GM23248 (cell line): ENCODE measurements around the gene TBC1D22A. TPM values are rescaled to one million over a fixed set of nuclear protein-coding genes. Genes with fewer than 3 reads are reported as not detected.
A peak's percentile ranks its signal among the peaks of the same experiment; 100 is the strongest.

ENCODE experiments used
- DNase-seq: peaks from one replicate; pipeline ENCODE4 v3.0.0-alpha.2; 2015
- H2AFZ ChIP-seq: fragments of 200-600 bp; sonication (generic); 2 replicates; pipeline ENCODE4 v1.6.1; 2016; ENCODE audit warnings: antibody characterized with exemption
- H3F3A ChIP-seq: fragments of 200-600 bp; sonication (generic); 2 replicates; pipeline ENCODE4 v1.6.1; 2016; ENCODE audit warnings: mild to moderate bottlenecking, antibody characterized with exemption, mixed run types; ENCODE audit not compliant: insufficient read depth
- H3K27ac ChIP-seq: fragments of 200-600 bp; sonication (generic); 2 replicates; pipeline ENCODE4 v1.5.1; 2016; ENCODE audit warnings: mild to moderate bottlenecking
- H3K27me3 ChIP-seq: fragments of 200-600 bp; sonication (generic); replicated peaks from 2 replicates; pipeline ENCODE4 v1.6.1; 2016; ENCODE audit warnings: mild to moderate bottlenecking; ENCODE audit not compliant: insufficient read depth
- H3K36me3 ChIP-seq: fragments of 200-600 bp; sonication (generic); 2 replicates; pipeline ENCODE4 v1.6.1; 2016; ENCODE audit warnings: low read depth, mild to moderate bottlenecking
- H3K4me1 ChIP-seq: fragments of 200-600 bp; sonication (generic); 2 replicates; pipeline ENCODE4 v1.6.1; 2016; ENCODE audit warnings: mild to moderate bottlenecking; ENCODE audit not compliant: insufficient read depth
- H3K4me2 ChIP-seq: fragments of 200-600 bp; sonication (generic); one replicate; pipeline ENCODE4 v1.6.1; 2016; ENCODE audit warnings: mild to moderate bottlenecking; ENCODE audit not compliant: unreplicated experiment
- H3K4me3 ChIP-seq: fragments of 200-600 bp; sonication (generic); 2 replicates; pipeline ENCODE4 v1.5.1; 2016; ENCODE audit warnings: mild to moderate bottlenecking
- H3K79me2 ChIP-seq: fragments of 200-600 bp; sonication (generic); 2 replicates; pipeline ENCODE4 v1.6.1; 2016; ENCODE audit warnings: mild to moderate bottlenecking; ENCODE audit not compliant: insufficient read depth
- H3K9ac ChIP-seq: fragments of 200-600 bp; sonication (generic); 2 replicates; pipeline ENCODE4 v1.6.1; 2016; ENCODE audit warnings: mild to moderate bottlenecking
- H3K9me2 ChIP-seq: fragments of 200-600 bp; sonication (generic); 2 replicates; pipeline ENCODE4 v1.6.1; 2016; ENCODE audit warnings: mixed run types, mild to moderate bottlenecking, moderate library complexity; ENCODE audit not compliant: insufficient read depth
- H3K9me3 ChIP-seq: fragments of 200-600 bp; sonication (generic); one replicate; pipeline ENCODE4 v1.6.1; 2017; ENCODE audit warnings: low read depth
- H4K20me1 ChIP-seq: fragments of 200-600 bp; sonication (generic); 2 replicates; pipeline ENCODE4 v1.6.0; 2016; ENCODE audit not compliant: insufficient read depth
- EZH2 ChIP-seq: fragments of 200-600 bp; sonication (generic); IDR thresholded peaks from 2 replicates; pipeline ENCODE4 v1.6.1; 2018; ENCODE audit warnings: antibody characterized with exemption, mild to moderate bottlenecking; ENCODE audit not compliant: insufficient read depth, poor library complexity, severe bottlenecking
- EZH2phosphoT487 ChIP-seq: fragments of 200-600 bp; sonication (generic); IDR thresholded peaks from 2 replicates; pipeline ENCODE4 v1.6.1; 2018; ENCODE audit warnings: antibody characterized with exemption, moderate library complexity, mild to moderate bottlenecking, low read depth; ENCODE audit not compliant: insufficient read depth
- WGBS, 2 experiments: methylation state at CpG; one replicate each; pipeline ENCODE4 v1.1.6; 2015 to 2017; ENCODE audit warnings: low lambda C conversion rate in 2 of 2, low coverage in 1 of 2; ENCODE audit errors: missing lambda C conversion rate in 2 of 2; 5-methylcytosine and 5-hydroxymethylcytosine counted together
- in situ Hi-C: fragments of 300-500 bp; cut with MboI; formaldehyde crosslinking; loops from 2 replicates; pipeline ENCODE4 v1.15.0; 2020
- polyA plus RNA-seq: library from polyadenylated mRNA; unstranded; fragments of >200 nt; fragmentation: Nextera tagmentation; extraction: Ambion mirVana; gene quantifications from 2 replicates; pipeline ENCODE4 v1.2.1, GENCODE V29; 2016
- total RNA-seq: library from RNA; depleted of rRNA; stranded (reverse); fragments of >200 nt; shearing (Covaris generic); gene quantifications from 2 replicates; pipeline ENCODE4 v1.2.3, GENCODE V29; 2014

The TBC1D22A gene
- total and polyA plus RNA-seq, 2 experiments from 2014 or later: 12.3 to 16.9 TPM

GRCh38 chr22:47132428-47132825 lies 370.0 kb downstream of the TBC1D22A start:
- no peaks in the 10 kb centered on the region for H3F3A ChIP-seq
- H3K4me3 ChIP-seq: no peak overlapping the region
- no peaks in the 10 kb centered on the region for H3K27me3 ChIP-seq
- in situ Hi-C loops: no loop called here
- H3K79me2 ChIP-seq: no peaks in the 10 kb centered on the region
- no peak overlapping the region for H3K4me2 ChIP-seq
- TF ChIP-seq EZH2 (no peak), EZH2phosphoT487 (no peak)
- no peaks in the 10 kb centered on the region for H3K4me1 ChIP-seq
- WGBS, 2 experiments: 84% methylated on average over 13 of the region's 13 CpGs
- no peaks in the 10 kb centered on the region for H3K9me3 ChIP-seq
- H3K27ac ChIP-seq: no peak overlapping the region
- no peaks in the 10 kb centered on the region for H3K9me2 ChIP-seq
- H4K20me1 ChIP-seq: no peaks in the 10 kb centered on the region
- no peak for DNase-seq
- H3K9ac ChIP-seq: no peak overlapping the region
- H3K36me3 ChIP-seq: no peaks in the 10 kb centered on the region
- H2AFZ ChIP-seq: no peak overlapping the region

DNA sequence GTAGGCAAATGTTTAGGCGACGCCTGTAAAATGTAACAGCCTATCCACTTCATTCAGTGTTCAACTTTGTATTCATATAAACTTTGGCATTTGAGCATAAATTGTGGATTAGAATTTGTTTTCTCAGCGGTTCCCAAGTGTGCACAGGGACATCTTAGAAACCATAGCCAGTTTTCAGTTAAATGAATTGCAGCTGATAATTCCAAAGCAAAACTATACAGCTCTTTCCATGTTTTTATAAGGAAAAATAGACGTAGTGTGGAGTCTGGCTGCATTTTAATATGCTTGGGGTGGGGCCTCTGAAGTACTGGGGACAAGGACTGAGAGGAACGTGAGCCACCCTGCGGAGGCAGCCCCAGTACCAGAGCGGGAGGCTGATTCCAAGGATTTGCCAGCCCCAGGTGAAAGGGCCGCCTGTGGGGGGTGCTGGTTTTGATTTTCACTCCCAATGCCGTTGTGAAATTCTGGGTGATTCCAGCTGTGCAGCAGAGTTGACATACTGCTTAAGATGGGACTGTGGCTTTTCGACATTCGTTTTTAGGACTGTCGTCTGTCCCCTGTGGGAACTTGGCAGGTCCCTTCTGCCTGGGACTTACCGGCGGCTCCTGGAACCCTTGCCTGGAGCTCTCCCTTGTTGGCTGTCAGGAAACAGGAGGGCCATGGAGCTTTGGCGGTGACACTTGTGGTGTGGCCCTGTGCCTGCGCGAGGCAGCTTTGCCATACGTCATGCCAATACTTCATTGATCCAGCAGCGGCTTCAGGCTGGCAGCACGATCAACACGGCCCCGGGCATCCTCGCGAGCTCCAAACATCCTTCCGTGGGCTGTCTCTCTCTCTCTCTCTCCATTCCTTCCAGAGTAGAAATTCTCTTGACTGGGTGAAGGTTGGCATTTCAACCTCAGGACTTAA lies 370.9 kb downstream of the TBC1D22A start:
- Histone ChIP-seq H3K4me2 (no peak overlapping the region), H3K27ac (no peak overlapping the region), H3K9me3 (no peaks in the 10 kb centered on the region), H3K4me3 (no peak overlapping the region), H3K36me3 (no peaks in the 10 kb centered on the region), H3K79me2 (no peaks in the 10 kb centered on the region), H3K27me3 (no peaks in the 10 kb centered on the region), H2AFZ (no peak overlapping the region), H3K4me1 (no peaks in the 10 kb centered on the region), H3K9ac (no peak overlapping the region), H3K9me2 (no peaks in the 10 kb centered on the region), H4K20me1 (no peaks in the 10 kb centered on the region), H3F3A (no peaks in the 10 kb centered on the region)
- TF ChIP-seq EZH2 (no peak), EZH2phosphoT487 (no peak)
- WGBS, 2 experiments: 41 to 43% methylated on average over 25 of the region's 25 CpGs
- in situ Hi-C loops: no loop called here
- peak; percentile 17 for DNase-seq

GRCh38 chr22:47134222-47134621 lies 371.8 kb downstream of the TBC1D22A start:
- Histone ChIP-seq H3K9me2 (no peaks in the 10 kb centered on the region), H3F3A (no peaks in the 10 kb centered on the region), H3K4me2 (no peak overlapping the region), H3K27me3 (no peaks in the 10 kb centered on the region), H3K4me1 (no peaks in the 10 kb centered on the region), H3K79me2 (no peaks in the 10 kb centered on the region), H3K9ac (no peak overlapping the region), H4K20me1 (no peaks in the 10 kb centered on the region), H3K4me3 (no peak overlapping the region), H3K9me3 (no peaks in the 10 kb centered on the region), H3K27ac (no peak overlapping the region), H2AFZ (no peak overlapping the region), H3K36me3 (no peaks in the 10 kb centered on the region)
- TF ChIP-seq EZH2 (no peak), EZH2phosphoT487 (no peak)
- in situ Hi-C loops: no loop called here
- DNase-seq: no peak
- WGBS, 2 experiments: 91 to 96% methylated on average over 10 of the region's 10 CpGs

GRCh38 chr22:47135338-47135737 lies 372.9 kb downstream of the TBC1D22A start:
- no peaks in the 10 kb centered on the region for H3K4me1 ChIP-seq
- 84 to 87% methylated on average over 8 of the region's 8 CpGs for WGBS, 2 experiments
- H3K27me3 ChIP-seq: no peaks in the 10 kb centered on the region
- H3K79me2 ChIP-seq: no peaks in the 10 kb centered on the region
- in situ Hi-C loops: no loop called here
- H3F3A ChIP-seq: no peaks in the 10 kb centered on the region
- no peak overlapping the region for H2AFZ ChIP-seq
- H3K9ac ChIP-seq: no peak overlapping the region
- no peaks in the 10 kb centered on the region for H3K9me2 ChIP-seq
- no peaks in the 10 kb centered on the region for H3K36me3 ChIP-seq
- no peak for DNase-seq
- no peak overlapping the region for H3K4me3 ChIP-seq
- no peak overlapping the region for H3K27ac ChIP-seq
- no peaks in the 10 kb centered on the region for H3K9me3 ChIP-seq
- TF ChIP-seq EZH2: no peak
- TF ChIP-seq EZH2phosphoT487: no peak
- no peak overlapping the region for H3K4me2 ChIP-seq
- no peaks in the 10 kb centered on the region for H4K20me1 ChIP-seq
